ENCODE measurements around the gene CENPU.
"Not testable (repeated sequence)": the region's sequence is repeated elsewhere in the genome, so short reads cannot be mapped to it uniquely, and the experiment has no call there.

The CENPU gene

GRCh38 chr4:184668096-184668495, 65.8 kb downstream of the CENPU start:
- DNase-seq (ENCODE audit: low spot score), result no peak

- no peak for DNase-seq (ENCODE audit: low spot score)
Measured at GRCh38 chr4:184666670-184667069, 67.2 kb downstream of the CENPU start.

GRCh38 chr4:184664445-184665210, 69.3 kb downstream of the CENPU start:
- no peak for DNase-seq (ENCODE audit: low spot score)

DNA sequence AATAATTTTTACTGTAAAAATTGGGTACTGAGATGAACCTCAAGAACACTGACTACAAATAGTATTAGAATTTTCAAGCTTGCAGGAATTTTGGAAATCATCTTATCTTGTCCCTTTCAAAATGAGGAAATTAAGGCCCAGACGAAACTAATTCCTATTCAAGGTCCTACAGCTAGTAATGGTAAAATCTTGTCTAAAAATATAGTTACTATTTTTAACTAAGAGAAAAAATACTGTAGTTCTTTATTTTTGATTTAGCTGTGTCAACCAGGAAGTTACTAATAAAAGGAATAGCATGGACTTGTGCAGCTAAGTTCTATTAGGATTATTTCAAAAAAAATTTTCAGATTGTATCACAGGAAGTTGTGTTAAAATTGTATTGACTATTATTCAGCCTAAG, 71.7 kb downstream of the CENPU start:
- DNase-seq (ENCODE audit: low spot score), result no peak

DNA sequence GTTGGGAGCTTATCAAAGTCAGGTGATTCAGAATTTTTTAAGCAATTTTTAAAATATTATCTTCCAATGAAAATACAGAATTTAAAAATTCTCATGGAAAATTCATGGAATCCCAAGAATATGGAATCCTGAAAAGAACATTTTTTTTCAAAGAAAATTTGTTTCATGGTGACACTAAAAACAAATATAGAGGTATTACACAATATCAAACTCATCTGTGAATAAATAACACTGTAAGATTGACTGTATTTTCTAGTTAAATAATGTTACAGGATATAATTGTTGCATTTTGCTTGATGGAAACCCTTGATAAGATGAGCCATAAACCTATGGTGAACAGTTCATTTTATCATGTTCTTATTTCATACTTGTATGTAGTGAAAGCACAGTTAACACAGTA, 72.9 kb downstream of the CENPU start:
- DNase-seq (ENCODE audit: low spot score), result no peak

GRCh38 chr4:184657820-184658219, 76.1 kb downstream of the CENPU start:
- DNase-seq (ENCODE audit: low spot score), result not testable (repeated sequence)

DNA sequence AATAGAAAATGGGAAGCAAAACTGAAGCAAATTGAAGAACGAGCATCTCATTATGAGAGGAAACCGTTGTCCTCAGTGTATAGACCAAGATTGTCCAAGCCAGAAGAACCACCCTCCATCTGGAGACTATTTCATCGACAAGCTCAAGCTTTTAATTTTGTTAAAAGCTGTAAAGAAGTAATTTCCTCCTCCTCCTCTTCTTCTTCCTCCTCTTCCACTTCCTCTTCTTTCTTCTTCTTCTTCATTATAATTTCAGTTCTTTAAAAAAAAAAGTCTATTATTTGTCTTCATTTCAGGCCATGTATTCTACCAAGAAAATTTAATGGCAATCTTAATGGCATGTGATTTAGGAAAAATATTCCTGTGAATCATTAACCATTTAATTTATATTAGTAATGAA, 76.8 kb downstream of the CENPU start:
- DNase-seq (ENCODE audit: low spot score), result no peak

DNA sequence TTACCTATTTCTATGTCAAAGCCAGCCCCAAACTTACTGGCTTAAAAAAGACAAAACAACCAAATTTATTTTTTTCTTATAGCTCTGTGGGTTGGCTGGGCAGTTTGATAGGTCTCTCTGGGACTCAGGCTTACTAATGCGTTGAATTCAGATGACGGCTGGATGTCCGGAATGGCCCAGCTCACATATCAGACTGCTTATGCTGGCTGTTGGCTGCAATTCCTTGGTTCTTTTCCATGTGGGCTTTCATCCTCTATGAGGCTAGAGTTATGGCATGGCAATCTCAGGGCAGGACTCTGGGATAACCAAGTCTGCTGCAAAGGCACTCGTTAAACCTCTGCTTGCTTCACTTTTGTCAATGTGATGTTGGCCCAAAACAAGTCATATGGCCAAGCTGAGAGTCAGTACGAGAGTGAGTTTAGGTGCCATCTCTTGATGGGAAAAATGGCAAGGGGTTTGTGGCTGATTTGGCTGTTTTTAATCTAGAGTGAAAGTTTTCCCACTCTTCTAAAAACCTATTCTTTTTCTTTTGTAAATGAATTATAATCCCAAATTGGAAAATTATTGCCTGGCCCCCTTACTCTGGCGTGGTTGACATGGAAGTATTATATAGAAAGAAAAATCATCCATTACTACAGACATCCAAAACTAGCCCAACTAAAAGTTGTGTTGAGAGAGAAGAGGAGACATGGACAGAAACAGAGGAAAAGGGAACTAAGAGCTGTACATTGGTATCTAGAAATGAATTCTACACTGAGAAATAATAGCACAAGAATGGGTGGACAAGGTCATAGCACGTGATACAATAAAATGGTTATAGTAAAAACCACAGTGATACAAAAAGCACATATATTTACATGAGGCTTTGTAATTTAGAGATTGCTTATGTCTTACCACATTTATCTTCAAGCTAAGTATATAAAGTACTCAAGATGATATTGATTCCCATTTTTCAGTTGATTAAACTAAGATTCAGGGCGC, 77.7 kb downstream of the CENPU start:
- DNase-seq (ENCODE audit: low spot score), result no peak

GRCh38 chr4:184653650-184654049, 80.2 kb downstream of the CENPU start:
- DNase-seq (ENCODE audit: low spot score), result no peak

- DNase-seq (ENCODE audit: low spot score), result not testable (repeated sequence)
Measured at GRCh38 chr4:184652681-184653080, 81.2 kb downstream of the CENPU start.

DNA sequence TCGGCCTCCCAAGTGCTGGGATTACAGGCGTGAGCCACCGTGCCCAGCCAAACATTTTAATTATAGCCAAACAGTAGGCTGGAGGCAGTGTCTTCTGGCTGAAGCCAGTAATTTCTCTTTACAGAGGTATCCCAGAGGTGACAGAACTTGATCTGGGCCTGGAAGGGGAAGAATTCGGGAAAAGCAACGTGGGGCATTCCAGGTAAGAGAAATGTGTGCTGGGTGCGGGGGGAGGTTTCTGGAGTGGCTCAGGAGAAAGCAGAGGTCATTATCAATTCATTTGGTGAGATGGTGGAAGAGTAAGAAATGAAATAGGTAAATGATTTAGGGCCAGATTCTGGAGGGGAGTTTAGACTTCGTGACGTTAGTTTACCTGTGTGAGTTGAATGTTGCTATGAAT, 82.0 kb downstream of the CENPU start:
- DNase-seq (ENCODE audit: low spot score), result no peak

- peak; percentile 14 for DNase-seq (ENCODE audit: low spot score)
Measured at GRCh38 chr4:184649971-184650855, 83.7 kb downstream of the CENPU start.

DNA sequence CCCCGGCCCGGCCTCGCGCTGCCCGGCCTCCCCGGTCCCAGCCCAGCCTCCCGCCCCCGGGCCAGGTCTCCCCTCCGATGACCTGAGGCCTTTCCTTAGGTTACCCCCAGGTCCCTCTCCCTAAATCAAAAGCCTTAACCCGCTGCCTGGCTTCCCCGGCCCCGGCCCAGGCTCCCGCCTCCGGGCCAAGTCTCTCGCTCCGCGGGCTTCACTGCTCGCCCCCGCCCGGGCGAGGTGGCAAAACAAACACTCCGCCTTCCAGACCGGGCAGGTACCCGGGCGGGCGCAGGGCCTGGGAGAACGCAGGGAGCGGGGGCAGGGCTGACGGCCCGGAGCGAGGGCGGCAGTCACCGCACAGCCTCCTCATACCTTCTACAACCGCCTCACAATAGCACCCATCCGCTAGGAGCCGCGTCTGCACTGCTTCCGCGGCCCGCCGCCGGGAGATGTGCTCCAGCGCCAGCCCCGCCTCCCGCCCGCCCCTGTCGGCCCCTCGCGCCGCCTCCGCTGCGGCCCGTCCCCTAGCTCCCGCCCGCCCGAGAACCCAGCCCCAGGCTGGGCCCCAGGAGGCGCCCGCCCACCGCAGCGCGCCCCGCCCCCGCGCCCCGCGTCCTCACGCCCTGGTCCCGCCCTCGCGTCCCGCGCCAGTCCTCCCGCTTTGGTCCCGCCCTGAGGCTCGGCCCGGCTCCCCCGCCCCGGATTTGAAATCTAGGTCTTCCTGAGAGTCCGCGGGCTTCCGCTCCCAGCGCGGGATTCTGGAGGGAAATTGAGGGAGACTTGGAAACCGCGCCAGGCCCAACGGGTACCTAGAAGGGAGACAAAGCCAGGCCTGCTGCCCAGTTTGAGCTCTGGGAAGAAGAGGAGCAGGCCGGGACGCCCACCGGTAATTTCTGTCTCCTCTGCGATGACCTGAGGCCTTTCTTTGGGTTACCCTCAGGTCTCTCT, 84.6 kb downstream of the CENPU start, which contains the start of the genes CASP3 and PRIMPOL:
TSS of gene CASP3 (minus strand) at position 422 of the 945 bp plus-strand sequence. CDS start 10,994 bp downstream, outside the sequence.
TSS of gene PRIMPOL (plus strand) at position 713 of the 945 bp plus-strand sequence. CDS start 7,403 bp downstream, outside the sequence.
- DNase-seq (ENCODE audit: low spot score), result peak; percentile 88

DNA sequence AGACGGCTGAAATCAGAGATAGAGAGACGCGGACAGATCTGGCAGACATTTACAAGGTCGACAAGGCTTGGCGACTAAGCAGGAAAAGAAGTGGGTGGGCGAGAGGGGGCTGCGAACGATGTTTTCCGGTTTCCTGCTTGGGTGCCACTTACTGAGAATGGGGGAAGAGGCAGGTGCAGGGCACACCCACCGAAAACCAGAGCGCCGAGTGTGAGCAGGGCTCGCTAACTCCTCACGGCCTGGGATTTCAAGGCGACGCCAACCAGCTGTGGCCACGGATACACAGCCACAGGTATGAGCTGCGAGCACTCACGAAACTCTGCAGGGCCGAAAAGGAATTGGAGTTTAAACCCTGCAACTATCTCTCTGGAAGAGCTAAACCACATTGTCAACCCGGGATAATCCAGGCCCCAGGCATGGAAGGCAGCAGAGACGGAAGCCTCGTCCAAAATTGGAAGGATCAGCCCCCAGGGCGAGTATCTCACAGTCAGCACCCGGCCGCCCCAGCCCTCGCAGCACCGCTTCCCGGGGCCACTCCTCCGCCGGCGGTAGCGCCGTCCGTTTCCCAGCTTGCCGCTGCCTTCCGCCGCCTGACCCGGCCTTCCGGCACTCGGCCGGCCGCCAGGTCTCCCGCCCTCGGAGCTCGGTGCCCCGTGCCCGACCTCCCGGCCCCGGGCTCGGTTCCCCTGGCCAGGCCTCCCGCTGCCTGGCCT, 85.4 kb downstream of the CENPU start:
- peak; percentile 20 for DNase-seq (ENCODE audit: low spot score)

DNA sequence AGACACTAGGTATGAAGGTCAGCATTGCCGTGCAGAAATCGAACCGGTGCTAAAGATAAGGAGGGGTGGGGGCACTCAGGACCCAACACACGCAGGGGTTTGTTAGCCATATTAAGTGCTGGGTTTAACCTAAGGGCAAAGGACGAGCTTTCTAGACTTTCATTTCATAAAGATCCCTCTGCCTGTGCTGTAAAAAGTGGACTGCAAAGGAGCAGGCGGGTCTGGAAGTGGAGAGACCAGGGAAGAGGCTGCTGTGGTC, 85.9 kb downstream of the CENPU start:
- no peak for DNase-seq (ENCODE audit: low spot score)

GRCh38 chr4:184647266-184648053, 86.4 kb downstream of the CENPU start:
- DNase-seq (ENCODE audit: low spot score), result no peak

DNA sequence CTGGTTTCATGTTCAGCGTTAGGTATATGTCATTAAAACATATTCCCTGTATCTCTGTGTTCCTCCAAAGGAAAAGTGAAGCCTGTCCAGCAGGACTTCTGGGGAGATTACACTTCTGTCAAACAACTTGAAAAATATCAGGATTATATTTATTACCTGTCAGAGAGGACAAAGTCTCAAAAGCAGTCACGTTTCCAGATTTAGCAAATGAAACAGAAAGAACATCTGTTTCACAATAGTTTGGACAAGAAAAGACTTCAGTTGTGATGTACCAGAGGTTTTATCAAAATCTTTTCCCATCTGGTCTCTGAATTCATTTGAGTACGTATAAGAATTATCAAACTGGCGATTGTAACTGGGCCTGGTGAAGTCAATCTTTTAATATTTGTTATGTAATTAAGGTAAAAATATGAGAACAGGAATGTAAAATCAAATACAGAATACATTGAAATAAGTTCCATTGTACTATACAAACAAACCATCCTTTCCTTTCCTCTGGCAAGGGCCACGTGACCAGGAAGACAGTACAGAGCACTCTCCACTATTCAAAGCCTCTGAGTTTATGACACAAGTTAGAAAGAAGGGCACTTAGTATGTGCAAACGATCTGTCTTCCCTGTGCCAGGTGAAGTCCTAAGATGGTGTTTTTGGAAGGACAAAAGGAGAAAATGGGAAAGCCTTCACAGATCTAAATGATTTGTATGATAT, 87.8 kb downstream of the CENPU start:
- no peak for DNase-seq (ENCODE audit: low spot score)

DNA sequence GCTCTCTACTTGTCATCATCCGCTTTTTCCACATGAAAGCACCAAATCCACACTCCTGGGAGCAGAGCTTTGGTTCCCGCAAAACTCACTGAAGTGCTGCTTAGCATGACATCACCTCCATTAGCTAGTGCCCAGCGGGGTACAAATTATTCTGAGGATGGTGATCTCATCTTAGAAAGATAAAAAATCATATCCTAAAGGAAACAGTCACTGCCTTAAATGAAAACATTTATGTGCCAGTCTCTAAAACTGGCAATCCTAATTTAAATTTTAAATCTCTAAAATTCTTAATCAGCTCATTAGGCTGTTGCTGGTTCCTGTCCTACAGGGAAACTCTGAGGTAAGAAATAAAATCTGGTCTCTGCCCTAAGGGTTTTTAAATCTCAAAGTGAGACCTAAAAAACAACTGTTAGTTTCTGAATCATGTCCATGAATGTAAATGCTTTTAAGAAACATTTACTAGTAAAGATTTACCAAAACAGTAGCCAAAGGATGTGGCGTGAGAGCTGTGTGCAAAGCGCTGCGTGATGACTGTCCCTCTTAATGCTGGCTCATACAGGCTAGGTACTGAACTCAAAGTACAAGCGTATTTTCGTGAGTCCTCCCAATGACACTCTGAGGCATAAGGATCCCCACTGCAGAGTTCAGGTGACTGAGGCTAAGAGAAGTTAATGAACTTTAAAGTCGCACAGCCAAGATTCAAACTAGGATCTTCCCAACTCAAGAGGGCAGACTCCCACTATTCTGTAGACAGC, 89.2 kb downstream of the CENPU start:
- DNase-seq (ENCODE audit: low spot score), result no peak

All from LoVo (cell line).